GM19328 (cell line): ENCODE results near the gene GRIK4.
"Not testable (repeated sequence)": the region's sequence is repeated elsewhere in the genome, so short reads cannot be mapped to it uniquely, and the experiment has no call there.

Experiments used
- ATAC-seq: cut with Tn5 transposase; IDR thresholded peaks from one replicate; pipeline ENCODE4 v1.9.1; 2021; ENCODE audit warnings: mild to moderate bottlenecking, moderate library complexity; ENCODE audit not compliant: unreplicated experiment

The GRIK4 gene

DNA sequence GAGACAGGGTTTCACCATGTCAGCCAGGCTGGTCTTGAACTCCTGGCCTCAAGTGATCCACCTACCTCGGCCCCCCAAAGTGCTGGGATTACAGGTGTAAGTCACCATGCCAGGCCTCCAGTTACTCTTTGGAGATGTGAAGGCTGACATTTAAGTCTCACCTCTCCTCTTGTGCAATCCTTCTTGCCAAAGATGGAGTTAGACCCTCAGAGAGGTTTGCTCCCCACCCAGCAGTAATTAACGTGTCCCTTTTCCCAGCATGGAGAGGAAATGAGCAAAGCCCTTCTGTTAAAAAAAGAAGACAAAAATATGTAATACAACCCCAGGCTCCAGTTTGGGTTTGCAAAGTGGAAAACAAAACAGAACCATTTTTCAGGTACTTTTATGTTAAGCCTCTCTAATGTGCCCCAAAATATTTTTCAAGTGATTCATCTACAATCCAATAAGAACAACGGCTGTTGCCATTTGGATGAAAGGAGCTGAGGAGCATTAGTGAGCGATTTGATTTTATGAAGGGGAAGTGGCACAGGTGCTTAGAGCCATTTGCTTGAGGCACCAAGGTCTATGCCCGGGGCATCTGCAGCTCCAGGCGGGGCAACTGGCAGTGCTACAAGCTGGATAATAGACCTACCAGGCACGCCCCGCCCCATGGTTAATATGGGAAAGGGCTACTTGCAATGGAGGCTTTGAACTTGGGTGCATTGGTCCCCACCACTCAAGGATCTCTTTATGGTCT, 57.2 kb downstream of the GRIK4 start:
- ATAC-seq, result no peak

DNA sequence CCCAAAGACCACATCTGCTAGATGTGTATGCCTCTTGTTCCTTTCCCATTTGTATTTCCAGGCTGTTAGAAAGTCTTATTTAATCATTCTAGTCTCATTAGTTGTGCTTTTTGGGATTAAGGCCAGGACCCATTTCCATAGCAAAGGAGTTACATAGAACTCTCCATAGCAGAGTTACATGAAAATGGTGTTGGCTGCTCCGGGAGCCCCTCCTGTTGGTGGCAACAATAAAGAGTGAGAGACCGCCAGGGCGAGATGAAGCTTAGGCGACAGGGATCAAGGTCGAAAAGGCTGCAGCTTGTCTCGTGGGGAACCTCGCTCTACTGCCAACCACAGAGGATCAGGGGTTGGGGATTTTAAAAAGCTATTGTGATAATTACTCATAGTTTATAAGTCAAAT, 58.3 kb downstream of the GRIK4 start:
- ATAC-seq, result no peak

DNA sequence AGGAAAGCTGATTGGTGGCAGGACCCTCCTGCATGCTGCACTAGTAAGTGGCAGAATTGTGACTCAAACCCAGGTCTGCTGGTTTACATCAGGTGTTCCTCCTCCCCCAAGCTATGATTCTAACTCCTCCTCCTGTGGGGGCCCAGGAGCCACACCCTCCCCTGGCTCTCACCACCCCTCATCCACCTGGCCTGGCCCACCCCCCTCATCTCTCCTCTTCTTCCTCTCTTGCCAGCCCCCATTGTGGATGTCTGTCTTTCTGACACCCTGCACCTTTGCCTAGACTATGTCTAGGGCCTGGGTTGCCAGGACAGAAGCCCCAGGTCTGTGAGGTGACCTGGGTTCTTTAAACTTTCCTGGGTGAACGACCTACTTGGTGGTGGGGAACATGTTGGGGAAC, 59.9 kb downstream of the GRIK4 start:
- no peak for ATAC-seq

DNA sequence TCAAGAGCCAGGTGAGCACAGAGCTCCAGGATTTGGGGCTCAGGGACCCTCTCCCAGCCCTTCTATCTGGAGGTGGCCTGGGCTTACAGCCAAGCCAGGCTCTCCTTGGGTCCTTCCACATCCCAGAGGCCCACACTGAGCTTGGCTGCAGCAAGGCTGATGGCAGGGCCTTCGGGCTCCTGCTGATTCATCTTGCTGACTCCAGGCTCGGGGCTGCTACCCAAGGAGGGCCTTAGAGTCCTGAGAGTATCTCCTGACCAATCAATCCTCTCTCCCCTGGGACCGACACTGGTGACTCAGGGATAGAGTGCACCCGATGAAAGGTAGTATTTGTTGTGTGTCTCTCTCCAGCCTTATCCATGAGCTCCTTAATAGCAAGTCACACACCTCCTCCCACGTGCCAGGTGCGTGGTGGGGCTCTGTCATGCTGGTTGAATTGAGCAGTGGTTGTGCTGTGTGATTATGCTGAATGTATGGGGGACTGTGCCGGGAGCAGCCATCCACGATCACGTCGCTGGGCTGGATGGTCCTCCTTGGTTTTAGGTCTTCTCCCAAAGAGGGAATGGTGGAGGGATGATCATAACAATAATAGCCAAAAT, 62.3 kb downstream of the GRIK4 start:
- no peak for ATAC-seq

DNA sequence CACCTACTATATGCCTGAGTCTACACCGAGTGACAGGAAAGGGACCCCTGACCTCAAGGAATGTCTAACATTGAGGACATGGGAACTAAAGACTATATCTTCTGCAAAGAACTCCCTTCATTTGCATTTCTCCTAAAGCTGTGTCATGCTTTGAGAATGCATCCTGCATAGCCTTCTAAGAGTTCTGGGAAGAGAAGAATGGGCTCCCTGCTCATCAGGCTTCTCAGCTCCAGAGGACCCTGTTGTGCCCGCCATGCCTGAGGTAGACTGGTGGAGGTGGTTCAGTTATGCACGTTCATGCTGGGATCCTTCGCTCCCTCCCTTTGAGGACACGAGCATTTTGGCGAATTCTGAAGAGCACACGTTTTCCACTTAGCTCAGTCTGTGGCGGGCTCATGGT, 63.3 kb downstream of the GRIK4 start:
- no peak for ATAC-seq

DNA sequence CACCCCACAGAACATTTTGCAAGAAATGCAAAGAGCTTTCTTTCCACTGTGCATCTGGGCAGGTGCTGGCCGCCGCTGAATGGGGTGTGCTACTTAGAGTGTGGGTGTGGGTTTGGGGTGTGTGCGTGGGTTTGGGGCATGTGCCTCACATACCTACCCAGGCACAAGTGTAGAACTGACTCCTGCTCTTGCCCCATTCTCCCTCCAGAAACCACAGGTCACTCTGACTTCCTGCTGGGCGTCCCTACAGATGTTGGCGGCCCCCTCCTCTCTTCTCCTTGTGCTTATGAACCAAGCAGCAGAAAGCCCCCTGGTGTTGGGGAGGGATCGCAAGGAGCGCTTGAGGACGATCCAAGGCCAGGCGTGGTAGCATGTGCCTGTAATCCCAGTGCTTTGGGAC, 63.9 kb downstream of the GRIK4 start:
- ATAC-seq, result no peak

DNA sequence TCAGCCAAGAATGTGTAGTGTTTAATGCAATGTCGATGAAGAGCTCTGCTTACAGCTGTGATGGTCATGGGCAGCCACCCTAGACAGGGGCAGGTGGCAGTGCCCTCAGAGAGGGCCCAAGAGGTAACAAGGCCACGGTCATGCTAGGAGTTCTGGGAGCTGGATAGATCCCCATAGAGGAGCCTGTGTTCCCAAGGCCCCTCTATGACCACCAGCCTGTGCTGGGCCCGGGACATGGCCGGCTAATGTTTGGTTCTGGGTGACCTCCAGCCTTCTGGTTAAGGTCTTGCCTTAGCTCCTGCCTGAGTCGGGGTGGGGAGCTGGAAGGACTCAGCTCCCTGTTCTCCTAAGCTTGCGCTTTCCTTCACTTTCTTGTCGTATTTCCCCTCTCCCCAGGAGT, 65.1 kb downstream of the GRIK4 start:
- no peak for ATAC-seq

DNA sequence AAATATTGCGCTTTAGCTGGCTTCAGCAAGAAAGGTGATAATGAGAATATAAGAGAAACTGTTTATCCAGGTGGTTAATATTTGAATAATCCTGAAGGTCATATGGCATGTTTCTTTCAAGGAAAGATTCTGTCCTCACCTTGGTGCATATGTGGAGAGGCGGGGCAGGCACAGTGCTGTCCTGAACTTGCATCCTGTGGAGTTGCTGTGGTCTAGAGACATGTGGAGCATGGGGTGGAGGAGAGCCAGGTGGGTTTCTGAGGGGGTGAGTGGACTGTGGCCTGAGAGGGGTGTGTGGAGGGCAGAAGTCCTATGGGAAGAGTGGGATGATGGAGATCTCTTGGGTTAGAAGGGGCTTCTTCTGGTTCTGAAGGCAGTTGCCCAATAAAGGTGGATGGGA, 65.5 kb downstream of the GRIK4 start:
- no peak for ATAC-seq

DNA sequence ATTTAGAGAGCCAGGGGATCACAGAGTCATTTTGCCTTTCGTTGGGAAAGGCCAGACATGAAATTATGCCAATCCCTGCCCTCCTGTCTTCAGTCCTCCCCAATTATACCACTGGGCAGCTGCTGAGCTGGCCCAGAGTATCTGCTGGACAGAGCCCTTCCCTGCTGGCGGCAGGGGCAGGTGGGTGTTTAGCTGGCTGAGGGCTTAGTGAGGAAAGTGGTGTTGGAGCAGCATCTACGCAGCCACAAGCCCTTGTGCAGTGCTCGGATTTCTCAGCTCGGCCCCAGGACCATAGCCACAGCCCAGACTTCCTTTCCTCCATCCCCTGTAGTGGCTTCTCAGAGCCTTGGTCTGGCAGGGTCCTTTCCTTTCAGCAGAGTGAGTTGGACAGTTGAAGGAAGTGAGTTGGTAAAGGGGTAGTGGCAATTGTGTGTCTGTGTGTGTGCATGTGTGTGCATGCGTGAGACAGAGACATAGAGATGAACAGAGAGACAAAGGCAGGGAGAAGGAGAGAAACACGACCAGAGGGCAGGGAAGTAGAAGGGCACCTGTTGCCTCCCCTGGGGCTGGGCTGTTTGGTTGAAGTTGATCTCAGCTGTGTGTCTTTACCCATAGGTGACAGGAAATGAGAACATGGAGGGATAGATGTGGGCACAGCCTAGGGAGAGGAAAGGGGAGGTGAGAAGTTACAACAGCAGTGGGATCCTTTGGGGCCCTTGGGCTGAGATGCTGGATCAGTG, 66.2 kb downstream of the GRIK4 start:
- no peak for ATAC-seq

DNA sequence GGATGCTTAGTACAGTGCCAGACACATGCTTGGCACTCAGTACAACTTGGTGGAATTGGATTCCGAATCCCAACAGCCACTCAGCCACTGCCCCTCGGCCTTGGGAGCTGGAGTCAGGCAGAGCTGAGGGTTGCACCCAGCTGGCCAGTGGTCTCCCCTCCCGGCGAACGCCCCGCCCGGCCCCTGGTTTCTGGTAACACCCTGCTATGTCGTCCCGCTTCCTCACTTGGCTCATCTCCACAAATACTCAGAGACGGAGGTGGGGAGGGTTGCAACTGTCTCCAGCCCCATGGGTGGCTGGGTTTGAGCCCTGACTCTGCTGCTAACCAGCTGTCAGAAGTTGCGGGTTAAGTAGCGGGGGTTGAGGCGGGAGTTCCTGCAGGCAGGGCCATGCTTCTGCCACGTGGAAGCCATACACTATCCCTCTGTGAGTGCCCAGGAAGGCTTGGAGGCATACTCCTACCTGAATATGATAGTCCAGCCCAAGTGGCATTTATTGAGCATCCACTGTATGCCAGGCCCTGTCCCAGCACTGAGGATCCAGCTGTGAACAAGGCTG, 67.1 kb downstream of the GRIK4 start:
- no peak for ATAC-seq

DNA sequence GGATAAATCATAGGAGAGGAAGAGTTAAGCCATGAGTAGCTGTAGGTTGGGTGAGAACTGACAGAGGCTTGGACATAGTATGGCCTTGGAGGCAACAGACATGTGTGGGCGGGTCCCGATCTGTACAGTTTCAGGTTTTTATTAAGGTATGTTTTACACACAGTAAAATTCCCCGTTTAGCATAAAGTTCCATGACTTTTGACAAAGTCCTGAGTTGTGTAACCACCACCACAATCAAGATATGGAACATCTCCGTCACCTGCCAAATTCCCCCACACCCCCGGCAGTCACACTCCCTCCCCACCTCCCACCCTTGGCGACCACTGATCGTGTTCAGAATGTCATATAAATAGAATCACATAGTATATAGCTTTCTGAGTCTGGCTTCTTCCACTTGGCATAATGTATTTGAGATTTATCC, 68.1 kb downstream of the GRIK4 start:
- no peak for ATAC-seq

DNA sequence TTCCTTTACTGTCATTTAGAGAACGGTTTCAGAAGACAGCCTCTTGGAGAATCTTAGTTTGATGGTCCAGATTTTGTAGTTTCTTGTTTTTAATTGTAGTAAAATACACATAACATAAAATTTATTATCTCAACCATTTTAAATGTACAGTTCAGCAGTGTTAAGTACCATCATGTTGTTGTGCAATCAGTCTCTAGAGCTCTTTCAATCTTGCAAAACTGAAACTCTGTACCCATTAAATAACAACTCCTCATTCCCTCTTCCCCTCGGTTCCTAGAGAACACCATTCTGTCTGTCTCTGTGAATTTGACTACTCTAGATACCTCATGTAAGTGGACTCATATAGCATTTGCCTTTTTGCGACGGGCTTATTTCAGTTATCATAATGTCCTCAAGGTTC, 69.8 kb downstream of the GRIK4 start:
- no peak for ATAC-seq

DNA sequence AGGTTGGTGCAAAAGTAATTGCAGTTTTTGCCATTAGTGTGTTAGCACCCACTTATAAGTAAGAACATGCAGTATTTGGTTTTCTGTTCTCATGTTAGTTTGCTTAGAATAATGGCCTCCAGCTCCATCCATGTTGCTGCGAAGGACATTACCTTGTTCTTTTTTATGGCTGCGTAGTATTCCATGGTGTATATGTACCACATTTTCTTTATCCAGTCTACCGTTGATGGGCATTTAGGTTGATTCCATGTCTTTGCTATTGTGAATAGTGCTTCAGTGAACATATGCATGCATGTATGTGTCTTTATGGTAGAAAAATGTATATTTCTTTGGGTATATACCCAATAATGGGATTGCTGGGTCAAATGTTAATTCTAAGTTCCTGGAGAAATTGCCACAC, 71.0 kb downstream of the GRIK4 start:
- ATAC-seq, result not testable (repeated sequence)

DNA sequence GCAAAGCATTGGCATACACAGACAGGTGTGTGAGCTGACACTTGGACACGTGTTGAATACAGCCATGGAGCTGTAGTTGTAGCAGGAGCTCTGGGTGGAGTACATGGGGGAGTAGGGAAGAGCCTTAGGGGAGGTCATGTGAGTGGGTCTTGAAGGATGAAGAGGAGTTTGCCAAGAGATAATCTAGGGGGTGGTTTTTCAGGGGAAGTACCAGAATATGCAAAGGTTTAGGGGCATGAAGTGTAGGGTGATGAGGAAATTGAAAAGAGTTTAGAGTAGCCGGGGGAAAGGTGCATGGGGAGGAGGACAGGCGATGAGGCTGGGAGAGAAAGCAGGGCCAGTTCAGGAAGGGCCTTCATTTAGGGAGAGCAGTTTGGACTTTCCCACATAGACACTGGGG, 74.5 kb downstream of the GRIK4 start:
- no peak for ATAC-seq

DNA sequence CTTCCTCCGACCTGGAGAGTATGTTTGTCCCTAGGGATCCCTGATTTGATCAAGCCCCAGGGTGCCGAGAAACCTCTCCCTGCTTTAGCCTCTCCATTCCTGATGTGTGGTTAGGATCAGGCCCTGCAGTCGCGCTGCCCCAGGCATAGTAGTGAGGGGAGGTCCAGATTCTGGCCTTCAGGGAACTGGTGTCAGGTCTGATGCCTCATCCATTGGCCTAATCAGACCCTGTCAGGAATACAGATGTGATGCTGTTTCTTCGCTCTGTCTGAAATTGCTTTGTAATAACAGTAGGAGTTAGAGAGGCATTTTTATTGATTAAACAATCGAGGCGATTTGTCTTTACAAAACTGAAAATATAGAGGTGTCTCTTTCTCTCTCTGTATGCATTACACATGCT, 75.2 kb downstream of the GRIK4 start:
- no peak for ATAC-seq

DNA sequence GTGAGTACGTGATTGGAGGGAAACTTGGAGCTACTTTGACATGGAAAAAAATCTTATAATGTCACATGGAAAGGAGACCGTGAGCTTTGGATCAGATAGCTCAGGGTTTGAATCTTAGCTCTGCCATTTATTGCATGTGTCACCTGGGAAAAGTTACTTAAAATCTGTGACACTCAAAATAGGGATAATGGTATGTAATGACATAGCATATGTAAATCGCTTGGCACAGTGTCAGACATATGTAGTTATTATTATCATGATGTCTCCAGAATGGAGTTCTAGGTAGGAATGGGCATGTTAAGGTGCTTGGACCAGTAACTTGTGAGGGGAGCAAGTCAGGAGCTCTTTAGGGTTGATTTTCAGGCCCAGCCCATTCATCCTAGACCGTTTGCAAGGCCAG, 75.8 kb downstream of the GRIK4 start:
- ATAC-seq, result no peak

DNA sequence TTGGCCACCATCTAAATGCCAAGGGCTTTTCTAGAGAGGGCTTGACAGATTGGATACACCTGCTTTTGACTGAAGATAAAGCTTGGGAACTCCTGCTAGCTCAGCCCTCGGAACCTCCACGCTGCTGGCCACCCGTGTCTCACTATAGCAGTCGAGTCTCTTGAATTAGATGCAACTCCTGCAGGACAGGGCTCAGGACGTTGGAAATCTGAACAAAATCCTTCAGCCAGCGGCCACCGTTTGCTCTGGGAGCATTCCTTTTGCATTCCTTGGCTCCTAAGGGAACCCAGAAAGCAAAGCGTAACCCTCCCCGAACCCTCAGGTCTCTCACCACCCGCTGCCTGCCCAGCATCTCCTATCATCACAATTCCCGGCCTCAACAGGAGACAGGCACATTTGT, 77.8 kb downstream of the GRIK4 start:
- ATAC-seq, result no peak

DNA sequence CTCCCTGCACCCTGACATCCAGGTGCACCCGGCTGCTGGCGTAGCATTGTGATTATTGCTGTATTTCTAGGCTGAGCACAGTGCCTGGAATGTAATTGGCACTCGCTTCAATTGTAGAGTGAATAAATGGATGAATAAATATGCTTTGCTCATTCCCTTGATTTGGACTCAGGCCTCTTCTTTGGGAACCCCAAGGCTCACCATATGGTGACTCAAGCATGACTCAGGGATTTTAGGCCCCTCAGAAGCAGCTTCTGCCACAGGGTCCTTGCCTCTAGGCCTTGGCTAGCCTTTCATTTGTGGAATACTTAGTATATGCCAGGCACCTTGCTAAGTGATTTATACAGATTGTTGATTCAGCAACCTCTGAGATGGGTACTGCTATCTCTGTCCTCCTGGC, 78.9 kb downstream of the GRIK4 start:
- no peak for ATAC-seq

DNA sequence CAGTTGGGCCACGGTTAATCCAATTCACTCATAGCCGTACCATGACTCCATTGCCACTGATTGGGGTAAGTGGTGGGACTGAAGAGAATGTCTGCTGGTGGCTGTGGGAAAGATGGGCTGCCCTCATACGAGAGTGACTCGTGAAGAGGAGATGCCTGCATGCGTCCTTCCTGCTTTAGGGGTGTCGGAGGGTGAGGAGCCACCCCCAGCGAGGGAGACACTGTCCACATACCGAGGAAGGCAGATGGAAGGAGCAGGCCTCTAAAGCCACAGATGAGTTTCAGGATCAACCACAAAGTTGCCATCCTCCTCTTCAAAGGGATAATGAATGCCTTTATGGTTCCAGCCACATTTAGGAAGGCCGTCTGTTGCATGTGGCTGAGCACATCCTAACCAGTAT, 83.2 kb downstream of the GRIK4 start:
- no peak for ATAC-seq

DNA sequence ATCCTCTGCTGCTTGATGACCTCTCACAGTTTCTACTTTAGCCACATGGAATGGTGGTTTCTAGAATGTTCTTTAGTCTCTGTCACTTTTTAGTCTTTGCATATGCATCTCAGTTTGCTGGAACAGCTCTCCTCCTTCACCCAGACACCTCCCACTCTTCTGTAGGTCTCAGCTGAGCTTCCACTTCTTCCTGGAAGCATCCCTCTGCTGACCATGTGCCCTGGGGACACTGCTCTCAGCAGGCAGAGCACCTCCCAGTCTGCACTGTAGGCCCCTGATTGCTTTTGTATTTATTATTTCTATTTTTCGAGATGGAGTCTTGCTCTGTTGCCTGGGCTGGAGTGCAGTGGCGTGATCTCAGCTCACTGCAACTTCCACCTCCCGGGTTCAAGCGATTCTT, 84.0 kb downstream of the GRIK4 start:
- ATAC-seq, result no peak

DNA sequence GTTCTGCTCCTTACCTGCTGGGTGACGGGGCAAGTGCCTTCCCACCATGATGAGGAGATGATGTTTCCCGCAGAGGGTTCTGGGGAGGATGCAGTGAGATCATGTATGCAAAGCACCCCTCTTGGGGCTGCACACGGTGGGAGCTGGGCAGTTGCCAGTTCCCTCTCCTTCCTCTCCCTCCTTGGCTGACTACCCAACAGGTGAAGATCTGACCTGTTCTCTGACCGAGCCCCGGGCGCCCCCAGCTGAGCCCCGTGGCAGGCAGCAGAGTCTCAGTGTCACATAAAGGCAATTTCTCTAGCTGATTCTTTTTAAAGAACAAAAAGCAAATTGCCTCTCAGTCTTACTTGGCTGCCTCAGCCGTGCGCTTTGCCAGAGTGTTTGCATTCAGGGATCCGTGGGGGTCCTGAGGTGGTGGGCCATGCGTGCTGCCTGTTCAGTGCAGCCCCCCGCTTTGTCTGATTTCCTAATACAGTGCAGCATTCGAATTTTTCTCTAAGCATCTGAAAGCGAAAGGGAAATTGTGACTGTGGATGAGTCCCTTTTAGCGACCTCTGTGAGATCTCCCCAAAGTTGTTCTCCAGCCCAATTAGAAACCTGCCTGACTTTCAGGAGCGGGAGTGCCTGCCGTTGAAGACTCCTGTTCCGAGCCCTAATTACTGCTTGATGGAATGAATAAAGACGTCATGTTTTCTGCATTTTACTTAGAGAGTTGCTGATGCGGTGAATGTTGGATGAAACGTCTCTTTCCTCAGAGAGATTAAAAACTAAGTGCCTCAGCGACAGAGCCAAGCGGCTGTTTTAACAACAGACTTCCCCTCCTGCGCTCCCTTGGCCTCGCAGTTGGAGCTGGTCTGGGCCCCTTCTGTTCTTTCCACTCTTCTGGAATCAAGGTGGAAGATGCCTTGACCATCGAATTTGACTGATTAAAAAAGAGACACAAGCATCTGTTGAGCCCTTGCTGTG, 86.0 kb downstream of the GRIK4 start:
- no peak for ATAC-seq
